Cardiac fibroblast (primary cell): Measurements from ENCODE around the gene RREB1.

Experiments
- DNase-seq, 2 donors: peaks; one replicate each; pipeline versions ENCODE4 v3.0.0 to v3.0.0-alpha.2; 2010; ENCODE audit warnings: low read depth in 2 of 2
- H3K4me3 ChIP-seq, 2 donors: replicated peaks in 1 of 2; 1 replicate in 1 of 2; 2 replicates in 1 of 2; pipeline ENCODE4 v1.5.1; 2011; ENCODE audit warnings: low read depth in 2 of 2, low read length in 2 of 2, mild to moderate bottlenecking in 2 of 2, moderate library complexity in 1 of 2
- TF ChIP-seq, protein P1 (sequence below): IDR thresholded peaks from one replicate; pipeline ENCODE4 v1.5.1; 2011; ENCODE audit warnings: low read depth, mild to moderate bottlenecking, low read length, inconsistent platforms

RREB1 gene, protein sequence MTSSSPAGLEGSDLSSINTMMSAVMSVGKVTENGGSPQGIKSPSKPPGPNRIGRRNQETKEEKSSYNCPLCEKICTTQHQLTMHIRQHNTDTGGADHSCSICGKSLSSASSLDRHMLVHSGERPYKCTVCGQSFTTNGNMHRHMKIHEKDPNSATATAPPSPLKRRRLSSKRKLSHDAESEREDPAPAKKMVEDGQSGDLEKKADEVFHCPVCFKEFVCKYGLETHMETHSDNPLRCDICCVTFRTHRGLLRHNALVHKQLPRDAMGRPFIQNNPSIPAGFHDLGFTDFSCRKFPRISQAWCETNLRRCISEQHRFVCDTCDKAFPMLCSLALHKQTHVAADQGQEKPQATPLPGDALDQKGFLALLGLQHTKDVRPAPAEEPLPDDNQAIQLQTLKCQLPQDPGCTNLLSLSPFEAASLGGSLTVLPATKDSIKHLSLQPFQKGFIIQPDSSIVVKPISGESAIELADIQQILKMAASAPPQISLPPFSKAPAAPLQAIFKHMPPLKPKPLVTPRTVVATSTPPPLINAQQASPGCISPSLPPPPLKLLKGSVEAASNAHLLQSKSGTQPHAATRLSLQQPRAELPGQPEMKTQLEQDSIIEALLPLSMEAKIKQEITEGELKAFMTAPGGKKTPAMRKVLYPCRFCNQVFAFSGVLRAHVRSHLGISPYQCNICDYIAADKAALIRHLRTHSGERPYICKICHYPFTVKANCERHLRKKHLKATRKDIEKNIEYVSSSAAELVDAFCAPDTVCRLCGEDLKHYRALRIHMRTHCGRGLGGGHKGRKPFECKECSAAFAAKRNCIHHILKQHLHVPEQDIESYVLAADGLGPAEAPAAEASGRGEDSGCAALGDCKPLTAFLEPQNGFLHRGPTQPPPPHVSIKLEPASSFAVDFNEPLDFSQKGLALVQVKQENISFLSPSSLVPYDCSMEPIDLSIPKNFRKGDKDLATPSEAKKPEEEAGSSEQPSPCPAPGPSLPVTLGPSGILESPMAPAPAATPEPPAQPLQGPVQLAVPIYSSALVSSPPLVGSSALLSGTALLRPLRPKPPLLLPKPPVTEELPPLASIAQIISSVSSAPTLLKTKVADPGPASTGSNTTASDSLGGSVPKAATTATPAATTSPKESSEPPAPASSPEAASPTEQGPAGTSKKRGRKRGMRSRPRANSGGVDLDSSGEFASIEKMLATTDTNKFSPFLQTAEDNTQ (N-terminal part only)

DNA sequence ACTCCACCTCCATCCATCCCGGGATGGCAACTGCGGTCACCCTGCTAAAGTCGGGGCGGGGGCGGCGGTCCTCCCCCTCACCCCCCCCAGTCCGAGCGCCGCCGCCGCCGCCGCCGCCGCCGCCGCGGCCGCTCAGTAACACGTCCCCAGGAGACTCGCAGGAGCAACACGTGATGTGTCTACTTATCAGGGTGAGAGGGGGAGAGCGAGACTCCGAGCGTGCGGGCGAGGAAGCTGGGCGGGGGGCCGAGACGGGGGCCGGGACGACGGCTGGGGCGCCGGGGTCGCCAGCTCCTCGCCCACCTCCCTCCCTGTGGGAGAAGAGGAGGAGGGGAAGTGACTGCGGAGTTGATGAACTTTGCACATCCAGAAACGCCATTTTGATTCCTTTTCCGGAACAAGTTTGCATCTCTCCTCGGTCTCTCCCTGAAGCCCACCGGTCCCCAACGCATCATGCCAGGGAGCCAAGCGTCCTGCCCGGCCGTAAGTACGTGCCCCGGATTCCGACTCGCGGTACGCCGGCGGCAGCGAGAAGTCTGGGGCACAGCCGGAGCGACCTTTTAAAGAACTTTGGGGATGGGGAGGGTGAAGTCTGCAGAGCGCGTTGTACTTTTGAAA, at the start of gene RREB1:
Gene RREB1 (plus strand): TSS at position 384 of the 618 bp plus-strand sequence. CDS start 73,951 bp downstream, outside the sequence.
- TF ChIP-seq, protein P1, sequence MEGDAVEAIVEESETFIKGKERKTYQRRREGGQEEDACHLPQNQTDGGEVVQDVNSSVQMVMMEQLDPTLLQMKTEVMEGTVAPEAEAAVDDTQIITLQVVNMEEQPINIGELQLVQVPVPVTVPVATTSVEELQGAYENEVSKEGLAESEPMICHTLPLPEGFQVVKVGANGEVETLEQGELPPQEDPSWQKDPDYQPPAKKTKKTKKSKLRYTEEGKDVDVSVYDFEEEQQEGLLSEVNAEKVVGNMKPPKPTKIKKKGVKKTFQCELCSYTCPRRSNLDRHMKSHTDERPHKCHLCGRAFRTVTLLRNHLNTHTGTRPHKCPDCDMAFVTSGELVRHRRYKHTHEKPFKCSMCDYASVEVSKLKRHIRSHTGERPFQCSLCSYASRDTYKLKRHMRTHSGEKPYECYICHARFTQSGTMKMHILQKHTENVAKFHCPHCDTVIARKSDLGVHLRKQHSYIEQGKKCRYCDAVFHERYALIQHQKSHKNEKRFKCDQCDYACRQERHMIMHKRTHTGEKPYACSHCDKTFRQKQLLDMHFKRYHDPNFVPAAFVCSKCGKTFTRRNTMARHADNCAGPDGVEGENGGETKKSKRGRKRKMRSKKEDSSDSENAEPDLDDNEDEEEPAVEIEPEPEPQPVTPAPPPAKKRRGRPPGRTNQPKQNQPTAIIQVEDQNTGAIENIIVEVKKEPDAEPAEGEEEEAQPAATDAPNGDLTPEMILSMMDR: no peak
- H3K4me3 ChIP-seq: peak within 1 kb of the TSS; percentile 93 to 95
- DNase-seq: peak; percentile 61 to 74

DNA sequence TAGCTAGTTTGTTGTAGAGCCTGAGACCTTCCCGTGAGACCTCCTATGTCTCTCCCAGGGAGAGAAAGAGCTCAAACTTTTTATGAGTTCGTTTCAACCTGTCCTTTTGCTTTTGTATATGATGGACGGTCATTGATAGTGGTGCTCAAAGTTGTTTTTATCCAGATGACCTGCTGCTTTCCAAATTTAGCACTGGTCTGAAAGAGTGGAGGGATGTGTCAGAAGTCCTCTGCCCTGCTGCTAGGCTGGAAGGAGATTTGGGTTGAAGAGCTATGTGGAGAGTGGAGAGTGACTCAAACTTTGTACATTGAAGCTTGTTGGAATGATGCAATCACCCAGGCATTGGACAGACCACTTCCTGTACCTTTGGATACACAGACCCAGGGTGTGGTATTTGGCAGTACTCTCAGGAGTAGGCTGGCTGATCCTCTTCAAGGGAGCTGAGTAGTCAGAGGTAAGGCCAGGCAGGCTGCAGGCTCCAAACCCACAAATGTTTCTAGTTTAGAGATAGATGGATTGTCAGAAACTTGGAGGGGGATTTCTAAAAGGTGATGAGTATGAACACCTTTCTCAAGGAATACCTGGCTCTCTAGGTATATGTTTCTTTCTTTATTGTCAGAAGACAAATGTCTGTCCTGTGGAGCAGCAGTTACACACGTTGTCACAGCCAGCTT, 49.4 kb upstream of the RREB1 start:
- peak; percentile 87 to 98 for DNase-seq
- TF ChIP-seq, protein P1: no peak
- H3K4me3 ChIP-seq: no peak overlapping the region

DNA sequence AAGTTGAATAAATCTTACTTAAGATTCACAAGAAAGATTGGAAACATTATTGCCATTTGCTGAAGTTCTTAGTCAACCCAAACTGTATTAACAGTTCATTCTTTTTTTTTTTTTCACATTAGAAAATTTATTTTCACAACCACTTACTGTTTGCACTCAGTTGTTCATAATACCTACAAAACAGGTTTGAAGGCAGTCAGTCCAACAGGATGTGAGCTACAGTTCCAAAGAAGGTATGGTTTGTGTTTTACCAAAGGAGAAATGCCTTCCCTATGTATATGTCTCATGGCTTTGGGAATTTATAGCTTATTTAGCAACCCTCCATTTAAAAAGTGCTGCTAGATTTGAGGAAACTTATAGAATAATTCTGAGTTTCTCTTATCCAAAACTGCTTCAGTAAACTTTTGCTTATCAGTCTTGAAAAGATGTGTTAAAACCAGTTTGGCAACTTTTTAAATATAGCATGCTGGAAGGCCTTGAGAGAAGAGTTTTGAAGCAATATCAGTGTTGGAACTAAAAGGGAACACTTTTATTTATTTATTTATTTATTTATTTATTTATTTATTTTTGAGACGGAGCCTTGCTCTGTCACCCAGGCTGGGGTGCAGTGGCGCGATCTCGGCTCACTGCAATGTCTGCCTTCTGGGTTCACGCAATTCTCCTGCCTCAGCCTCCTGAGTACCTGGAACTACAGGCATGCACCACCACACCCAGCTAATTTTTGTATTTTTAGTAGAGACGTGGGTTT, 46.8 kb upstream of the RREB1 start:
- TF ChIP-seq, protein P1: no peak
- H3K4me3 ChIP-seq: no peak overlapping the region
- no peak for DNase-seq

DNA sequence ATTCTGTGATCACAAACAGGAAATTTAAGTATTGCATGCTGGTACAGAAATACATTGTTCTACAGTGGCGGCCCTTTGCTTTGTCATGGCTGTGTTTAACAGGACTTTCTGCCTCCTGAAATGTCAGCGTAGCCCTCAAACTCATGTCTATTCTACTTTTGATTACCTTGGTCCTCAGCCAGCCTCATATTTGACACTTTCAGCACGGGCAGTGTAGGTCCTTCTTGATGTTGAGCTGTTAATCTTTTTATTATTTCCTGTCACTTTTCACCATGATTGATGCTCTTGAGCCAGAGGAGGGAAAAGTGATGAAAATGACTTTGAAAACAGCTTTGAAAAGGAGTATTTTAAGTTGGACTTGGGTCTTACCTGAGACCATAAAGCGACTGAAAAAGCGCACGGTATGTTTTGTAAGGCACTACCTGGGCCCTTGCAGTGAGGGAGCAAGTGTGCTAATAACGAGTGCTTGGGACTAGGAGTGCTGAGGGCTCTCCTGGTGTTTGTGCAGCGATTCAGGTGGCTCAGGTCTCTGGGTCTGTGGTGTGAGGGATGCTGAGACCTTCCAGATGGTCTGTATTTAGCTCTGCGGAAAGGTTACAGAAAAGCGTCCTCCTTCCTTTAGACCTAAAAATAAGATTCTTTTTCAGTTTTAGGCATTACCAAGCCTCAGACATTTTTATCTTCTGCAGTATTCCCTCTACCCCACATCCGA, 45.2 kb upstream of the RREB1 start:
- DNase-seq: no peak
- TF ChIP-seq, protein P1: no peak
- H3K4me3 ChIP-seq: no peak overlapping the region

DNA sequence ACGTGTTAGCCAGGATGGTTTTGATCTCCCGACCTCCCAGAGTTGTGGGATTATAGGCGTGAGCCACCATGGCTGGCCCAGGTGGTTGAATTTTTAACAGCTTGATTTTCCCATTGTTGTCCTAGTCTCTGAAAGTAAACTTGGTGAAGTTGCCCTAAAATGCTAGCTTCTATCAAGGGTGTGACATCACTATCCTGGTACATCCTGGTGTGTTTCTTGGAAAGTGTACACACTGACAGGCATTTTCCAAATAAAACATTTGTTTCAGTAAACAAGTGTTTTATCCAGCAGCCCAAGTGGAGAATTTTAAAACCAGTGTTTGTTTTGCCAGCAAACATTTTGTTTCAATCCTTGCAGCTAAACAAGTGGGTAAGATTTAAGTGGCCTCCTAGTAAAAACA, 40.5 kb upstream of the RREB1 start:
- TF ChIP-seq, protein P1: no peak
- no peak overlapping the region for H3K4me3 ChIP-seq
- no peak for DNase-seq
